Testis (tissue), 2 donors: ENCODE measurements around the gene KIR2DL4.
"Not testable (repeated sequence)": the region's sequence is repeated elsewhere in the genome, so short reads cannot be mapped to it uniquely, and the experiment has no call there.

Experiments used
- POLR2A ChIP-seq: fragments of 450-650 bp; IDR thresholded peaks from one replicate; pipeline ENCODE4 v1.6.1; 2017; ENCODE audit warnings: antibody characterized with exemption, mild to moderate bottlenecking, moderate library complexity
- TF ChIP-seq, protein P1 (sequence below), 3 experiments: fragments of 450-650 bp in 2 of 3; fragments of 200-600 bp in 1 of 3; sonication (generic) in 1 of 3; IDR thresholded peaks; one replicate each; pipeline ENCODE4 v1.5.1; 2016 to 2019; ENCODE audit warnings: antibody characterized with exemption in 3 of 3, mild to moderate bottlenecking in 2 of 3, moderate library complexity in 1 of 3

DNA sequence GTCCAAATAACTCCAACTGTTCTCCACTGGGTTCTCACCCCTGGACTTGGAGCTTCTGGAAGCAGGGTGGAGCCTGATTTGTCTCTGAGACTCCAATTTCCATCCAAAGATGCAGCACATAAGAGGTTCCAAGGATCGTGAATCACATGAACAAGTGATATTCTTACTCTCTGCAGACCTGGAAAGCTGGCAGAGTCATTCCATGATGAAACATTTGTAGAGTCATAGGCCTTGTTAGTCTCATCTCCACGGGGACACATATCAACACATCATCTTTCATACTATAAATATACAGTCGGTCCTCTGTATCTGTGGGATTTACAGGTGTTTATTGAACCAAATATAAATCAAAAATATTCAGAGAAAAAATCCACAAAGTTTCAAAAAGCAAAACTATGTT lies 11.2 kb downstream of the KIR2DL4 start:
- TF ChIP-seq, protein P1, sequence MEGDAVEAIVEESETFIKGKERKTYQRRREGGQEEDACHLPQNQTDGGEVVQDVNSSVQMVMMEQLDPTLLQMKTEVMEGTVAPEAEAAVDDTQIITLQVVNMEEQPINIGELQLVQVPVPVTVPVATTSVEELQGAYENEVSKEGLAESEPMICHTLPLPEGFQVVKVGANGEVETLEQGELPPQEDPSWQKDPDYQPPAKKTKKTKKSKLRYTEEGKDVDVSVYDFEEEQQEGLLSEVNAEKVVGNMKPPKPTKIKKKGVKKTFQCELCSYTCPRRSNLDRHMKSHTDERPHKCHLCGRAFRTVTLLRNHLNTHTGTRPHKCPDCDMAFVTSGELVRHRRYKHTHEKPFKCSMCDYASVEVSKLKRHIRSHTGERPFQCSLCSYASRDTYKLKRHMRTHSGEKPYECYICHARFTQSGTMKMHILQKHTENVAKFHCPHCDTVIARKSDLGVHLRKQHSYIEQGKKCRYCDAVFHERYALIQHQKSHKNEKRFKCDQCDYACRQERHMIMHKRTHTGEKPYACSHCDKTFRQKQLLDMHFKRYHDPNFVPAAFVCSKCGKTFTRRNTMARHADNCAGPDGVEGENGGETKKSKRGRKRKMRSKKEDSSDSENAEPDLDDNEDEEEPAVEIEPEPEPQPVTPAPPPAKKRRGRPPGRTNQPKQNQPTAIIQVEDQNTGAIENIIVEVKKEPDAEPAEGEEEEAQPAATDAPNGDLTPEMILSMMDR (IDR thresholded peaks at IDR 0.05): not testable (repeated sequence)
- not testable (repeated sequence) for TF ChIP-seq POLR2A
